HepG2 (cell line): ENCODE data around the gene LYSMD1. TPM values are rescaled to one million over a fixed set of nuclear protein-coding genes. Genes with fewer than 3 reads are reported as not detected.

Source experiments
- ARID2 ChIP-seq: sonication (generic); formaldehyde crosslinking; IDR thresholded peaks from 2 replicates; pipeline ENCODE4 v1.8.1; 2022; ENCODE audit warnings: mild to moderate bottlenecking, missing genetic modification reagents, borderline replicate concordance
- BCL6 ChIP-seq: IDR thresholded peaks from 2 replicates; pipeline ENCODE4 v1.6.1; 2016; ENCODE audit warnings: missing genetic modification reagents, missing compliant biosample characterization
- CCDC6 ChIP-seq: sonication (generic); formaldehyde crosslinking; IDR thresholded peaks from 2 replicates; pipeline ENCODE4 v1.8.1; 2022; ENCODE audit warnings: mild to moderate bottlenecking, missing genetic modification reagents, moderate library complexity
- CEBPG ChIP-seq: IDR thresholded peaks from 2 replicates; pipeline ENCODE4 v1.6.1; 2016
- SNAPC2 ChIP-seq: sonication (generic); formaldehyde crosslinking; IDR thresholded peaks from 2 replicates; pipeline ENCODE4 v1.8.1; 2022; ENCODE audit warnings: mild to moderate bottlenecking, missing genetic modification reagents
- STAG1 ChIP-seq: sonication (generic); formaldehyde crosslinking; IDR thresholded peaks from 2 replicates; pipeline ENCODE4 v1.4.0; 2020; ENCODE audit warnings: missing genetic modification reagents
- ZC3H13 ChIP-seq: sonication (generic); formaldehyde crosslinking; IDR thresholded peaks from 2 replicates; pipeline ENCODE4 v1.8.1; 2023; ENCODE audit warnings: mild to moderate bottlenecking, missing genetic modification reagents, moderate library complexity
- ZNF10 ChIP-seq: sonication (generic); formaldehyde crosslinking; IDR thresholded peaks from 2 replicates; pipeline ENCODE4 v1.4.0; 2020; ENCODE audit warnings: mild to moderate bottlenecking, low read depth, missing genetic modification reagents, borderline replicate concordance
- ZNF232 ChIP-seq: sonication (generic); formaldehyde crosslinking; IDR thresholded peaks from 2 replicates; pipeline ENCODE4 v1.4.0; 2020; ENCODE audit warnings: missing genetic modification reagents, borderline replicate concordance
- ZNF430 ChIP-seq: sonication (generic); formaldehyde crosslinking; IDR thresholded peaks from 2 replicates; pipeline ENCODE4 v1.9.0; 2021; ENCODE audit warnings: mild to moderate bottlenecking, missing genetic modification reagents
- ZNF484 ChIP-seq: sonication (generic); formaldehyde crosslinking; IDR thresholded peaks from 2 replicates; pipeline ENCODE4 v1.5.1; 2020; ENCODE audit warnings: mild to moderate bottlenecking, low read depth, missing genetic modification reagents, borderline replicate concordance
- ZNF746 ChIP-seq: sonication (generic); formaldehyde crosslinking; IDR thresholded peaks from 2 replicates; pipeline ENCODE4 v1.8.0; 2022; ENCODE audit warnings: mild to moderate bottlenecking, missing genetic modification reagents
- ZNF747 ChIP-seq: sonication (generic); formaldehyde crosslinking; IDR thresholded peaks from 2 replicates; pipeline ENCODE4 v1.8.1; 2023; ENCODE audit warnings: missing genetic modification reagents, mild to moderate bottlenecking, borderline replicate concordance
- polyA plus RNA-seq, 8 experiments: library from polyadenylated mRNA; depleted of rRNA in 3 of 8; stranded (reverse) in 7 of 8; unstranded in 1 of 8; fragments of >200 nt; fragmentation: Illumina TruSeq in 4 of 8; extraction: Trizol in 4 of 8; gene quantifications; 2 replicates each; pipeline versions ENCODE4 v1.2.1 to v1.2.3, GENCODE V29; 2011 to 2016; ENCODE audit warnings: low read depth in 4 of 8, missing spikeins in 1 of 8, mixed read lengths in 1 of 8; ENCODE audit not compliant: insufficient read depth in 1 of 8
- total RNA-seq, 5 experiments: library from RNA; depleted of rRNA; stranded (reverse); fragments of >200 nt; fragmentation: Illumina TruSeq; extraction: Trizol; gene quantifications; 2 replicates each; pipeline ENCODE4 v1.2.3, GENCODE V29; 2016; ENCODE audit warnings: low read depth in 1 of 5
- TF ChIP-seq, protein P1 (sequence below): sonication (generic); formaldehyde crosslinking; IDR thresholded peaks from 2 replicates; pipeline ENCODE4 v1.4.0; 2020; ENCODE audit warnings: mild to moderate bottlenecking, missing genetic modification reagents
- TF ChIP-seq, protein P2 (sequence below): sonication (generic); formaldehyde crosslinking; conservative IDR thresholded peaks from 2 replicates; pipeline ENCODE4 v1.8.0; 2022; ENCODE audit warnings: mild to moderate bottlenecking, moderate library complexity, missing genetic modification reagents
- TF ChIP-seq, protein P3 (sequence below): sonication (generic); formaldehyde crosslinking; IDR thresholded peaks from 2 replicates; pipeline ENCODE4 v1.8.1; 2023; ENCODE audit warnings: missing genetic modification reagents, mild to moderate bottlenecking, borderline replicate concordance
- TF ChIP-seq, protein P4 (sequence below): sonication (generic); formaldehyde crosslinking; IDR thresholded peaks from 2 replicates; pipeline ENCODE4 v1.4.0; 2020; ENCODE audit warnings: missing genetic modification reagents
- TF ChIP-seq, protein P5 (sequence below): sonication (generic); formaldehyde crosslinking; IDR thresholded peaks from 2 replicates; pipeline ENCODE4 v1.8.1; 2023; ENCODE audit warnings: mild to moderate bottlenecking, missing genetic modification reagents, borderline replicate concordance
- TF ChIP-seq, protein P6 (sequence below): IDR thresholded peaks from 2 replicates; pipeline ENCODE4 v1.6.1; 2018; ENCODE audit warnings: missing genetic modification reagents

The LYSMD1 gene
- total and polyA plus RNA-seq, 2 of the 13 experiments (the other 11 are each of a cell fraction or from before 2014, with no cell fraction given) = 3.8 to 4.8 TPM

DNA sequence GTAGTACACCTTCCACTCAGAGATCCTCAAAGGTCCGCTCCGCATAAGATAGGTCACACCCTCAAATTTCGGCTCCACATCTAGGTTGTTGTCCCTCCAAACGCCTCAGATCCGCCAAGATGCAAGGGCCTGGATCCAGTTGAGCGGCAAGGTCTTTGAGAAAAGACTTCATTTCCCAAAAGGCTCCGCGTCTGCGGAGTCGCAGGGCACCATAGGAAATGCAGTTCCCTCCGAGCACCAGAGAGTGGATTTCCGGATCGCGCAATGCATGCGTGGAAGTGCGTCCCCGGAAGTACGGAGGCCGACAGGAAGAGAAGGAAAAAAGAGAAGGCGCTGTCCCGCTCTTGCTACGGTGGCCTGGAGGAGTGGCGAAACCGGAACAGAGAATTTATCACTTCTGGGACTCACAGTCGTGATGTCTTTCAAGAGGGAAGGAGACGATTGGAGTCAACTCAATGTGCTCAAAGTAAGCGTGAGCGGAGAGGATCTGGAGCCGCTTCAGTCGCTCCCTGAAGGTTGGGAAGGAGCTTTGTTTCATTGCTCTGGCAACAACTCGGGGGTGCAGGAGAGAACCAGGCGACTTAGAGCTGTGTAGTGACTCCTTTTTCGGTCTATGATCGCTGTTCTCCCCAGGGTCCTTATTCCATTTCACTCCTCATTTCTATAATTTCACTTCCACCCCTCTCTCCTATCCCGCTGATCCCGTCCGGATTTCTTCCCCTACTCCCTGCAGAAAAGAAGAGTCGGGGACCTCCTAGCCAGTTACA is at the start of gene LYSMD1, which contains the start of gene SCNM1 (continued):
- no peak for TF ChIP-seq ZNF484 (CRISPR knock-in tag)
- TF ChIP-seq, protein P1, sequence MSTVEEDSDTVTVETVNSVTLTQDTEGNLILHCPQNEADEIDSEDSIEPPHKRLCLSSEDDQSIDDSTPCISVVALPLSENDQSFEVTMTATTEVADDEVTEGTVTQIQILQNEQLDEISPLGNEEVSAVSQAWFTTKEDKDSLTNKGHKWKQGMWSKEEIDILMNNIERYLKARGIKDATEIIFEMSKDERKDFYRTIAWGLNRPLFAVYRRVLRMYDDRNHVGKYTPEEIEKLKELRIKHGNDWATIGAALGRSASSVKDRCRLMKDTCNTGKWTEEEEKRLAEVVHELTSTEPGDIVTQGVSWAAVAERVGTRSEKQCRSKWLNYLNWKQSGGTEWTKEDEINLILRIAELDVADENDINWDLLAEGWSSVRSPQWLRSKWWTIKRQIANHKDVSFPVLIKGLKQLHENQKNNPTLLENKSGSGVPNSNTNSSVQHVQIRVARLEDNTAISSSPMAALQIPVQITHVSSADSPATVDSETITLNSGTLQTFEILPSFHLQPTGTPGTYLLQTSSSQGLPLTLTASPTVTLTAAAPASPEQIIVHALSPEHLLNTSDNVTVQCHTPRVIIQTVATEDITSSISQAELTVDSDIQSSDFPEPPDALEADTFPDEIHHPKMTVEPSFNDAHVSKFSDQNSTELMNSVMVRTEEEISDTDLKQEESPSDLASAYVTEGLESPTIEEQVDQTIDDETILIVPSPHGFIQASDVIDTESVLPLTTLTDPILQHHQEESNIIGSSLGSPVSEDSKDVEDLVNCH = no peak
- TF ChIP-seq, protein P2, sequence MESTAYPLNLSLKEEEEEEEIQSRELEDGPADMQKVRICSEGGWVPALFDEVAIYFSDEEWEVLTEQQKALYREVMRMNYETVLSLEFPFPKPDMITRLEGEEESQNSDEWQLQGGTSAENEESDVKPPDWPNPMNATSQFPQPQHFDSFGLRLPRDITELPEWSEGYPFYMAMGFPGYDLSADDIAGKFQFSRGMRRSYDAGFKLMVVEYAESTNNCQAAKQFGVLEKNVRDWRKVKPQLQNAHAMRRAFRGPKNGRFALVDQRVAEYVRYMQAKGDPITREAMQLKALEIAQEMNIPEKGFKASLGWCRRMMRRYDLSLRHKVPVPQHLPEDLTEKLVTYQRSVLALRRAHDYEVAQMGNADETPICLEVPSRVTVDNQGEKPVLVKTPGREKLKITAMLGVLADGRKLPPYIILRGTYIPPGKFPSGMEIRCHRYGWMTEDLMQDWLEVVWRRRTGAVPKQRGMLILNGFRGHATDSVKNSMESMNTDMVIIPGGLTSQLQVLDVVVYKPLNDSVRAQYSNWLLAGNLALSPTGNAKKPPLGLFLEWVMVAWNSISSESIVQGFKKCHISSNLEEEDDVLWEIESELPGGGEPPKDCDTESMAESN (CRISPR knock-in tag) = 0 out of 2 replicates have a peak, but pooled peaks have one; percentile 60
- TF ChIP-seq ZNF746 = no peak
- TF ChIP-seq, protein P3, sequence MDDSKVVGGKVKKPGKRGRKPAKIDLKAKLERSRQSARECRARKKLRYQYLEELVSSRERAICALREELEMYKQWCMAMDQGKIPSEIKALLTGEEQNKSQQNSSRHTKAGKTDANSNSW = no peak
- TF ChIP-seq CEBPG (CRISPR knock-in tag) = peak; percentile 69
- TF ChIP-seq, protein P4, sequence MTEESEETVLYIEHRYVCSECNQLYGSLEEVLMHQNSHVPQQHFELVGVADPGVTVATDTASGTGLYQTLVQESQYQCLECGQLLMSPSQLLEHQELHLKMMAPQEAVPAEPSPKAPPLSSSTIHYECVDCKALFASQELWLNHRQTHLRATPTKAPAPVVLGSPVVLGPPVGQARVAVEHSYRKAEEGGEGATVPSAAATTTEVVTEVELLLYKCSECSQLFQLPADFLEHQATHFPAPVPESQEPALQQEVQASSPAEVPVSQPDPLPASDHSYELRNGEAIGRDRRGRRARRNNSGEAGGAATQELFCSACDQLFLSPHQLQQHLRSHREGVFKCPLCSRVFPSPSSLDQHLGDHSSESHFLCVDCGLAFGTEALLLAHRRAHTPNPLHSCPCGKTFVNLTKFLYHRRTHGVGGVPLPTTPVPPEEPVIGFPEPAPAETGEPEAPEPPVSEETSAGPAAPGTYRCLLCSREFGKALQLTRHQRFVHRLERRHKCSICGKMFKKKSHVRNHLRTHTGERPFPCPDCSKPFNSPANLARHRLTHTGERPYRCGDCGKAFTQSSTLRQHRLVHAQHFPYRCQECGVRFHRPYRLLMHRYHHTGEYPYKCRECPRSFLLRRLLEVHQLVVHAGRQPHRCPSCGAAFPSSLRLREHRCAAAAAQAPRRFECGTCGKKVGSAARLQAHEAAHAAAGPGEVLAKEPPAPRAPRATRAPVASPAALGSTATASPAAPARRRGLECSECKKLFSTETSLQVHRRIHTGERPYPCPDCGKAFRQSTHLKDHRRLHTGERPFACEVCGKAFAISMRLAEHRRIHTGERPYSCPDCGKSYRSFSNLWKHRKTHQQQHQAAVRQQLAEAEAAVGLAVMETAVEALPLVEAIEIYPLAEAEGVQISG (CRISPR knock-in tag) = peak; percentile 98
- peak; percentile 66; the same call in 1 of the 2 replicates for TF ChIP-seq ZNF430 (CRISPR knock-in tag)
- TF ChIP-seq ZNF232 (CRISPR knock-in tag) = 0 out of 2 replicates have a peak, but pooled peaks have one; percentile 41
- TF ChIP-seq, protein P5, sequence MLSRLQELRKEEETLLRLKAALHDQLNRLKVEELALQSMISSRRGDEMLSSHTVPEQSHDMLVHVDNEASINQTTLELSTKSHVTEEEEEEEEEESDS (CRISPR knock-in tag) = no peak
- no peak for TF ChIP-seq ZC3H13 (CRISPR knock-in tag)
- no peak for TF ChIP-seq ARID2 (CRISPR knock-in tag)
- TF ChIP-seq SNAPC2 (CRISPR knock-in tag) = peak; percentile 81; the same call in 1 of the 2 replicates
- peak; percentile 17; the same call in 1 of the 2 replicates for TF ChIP-seq BCL6 (CRISPR knock-in tag)
- peak; percentile 56 for TF ChIP-seq CCDC6
- no peak for TF ChIP-seq ZNF10 (CRISPR knock-in tag)
- TF ChIP-seq STAG1 (CRISPR knock-in tag) = 0 out of 2 replicates have a peak, but pooled peaks have one; percentile 3
- TF ChIP-seq, protein P6, sequence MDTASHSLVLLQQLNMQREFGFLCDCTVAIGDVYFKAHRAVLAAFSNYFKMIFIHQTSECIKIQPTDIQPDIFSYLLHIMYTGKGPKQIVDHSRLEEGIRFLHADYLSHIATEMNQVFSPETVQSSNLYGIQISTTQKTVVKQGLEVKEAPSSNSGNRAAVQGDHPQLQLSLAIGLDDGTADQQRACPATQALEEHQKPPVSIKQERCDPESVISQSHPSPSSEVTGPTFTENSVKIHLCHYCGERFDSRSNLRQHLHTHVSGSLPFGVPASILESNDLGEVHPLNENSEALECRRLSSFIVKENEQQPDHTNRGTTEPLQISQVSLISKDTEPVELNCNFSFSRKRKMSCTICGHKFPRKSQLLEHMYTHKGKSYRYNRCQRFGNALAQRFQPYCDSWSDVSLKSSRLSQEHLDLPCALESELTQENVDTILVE (CRISPR knock-in tag) = peak; percentile 95
- peak; percentile 77; the same call in 1 of the 2 replicates for TF ChIP-seq ZNF747 (CRISPR knock-in tag)
